OCI-LY7 (cell line): ENCODE results near the gene ESYT2. TPM values are rescaled to one million over a fixed set of nuclear protein-coding genes. Genes with fewer than 3 reads are reported as not detected.

ENCODE experiments used
- BruUV-seq: library from RNA; stranded (reverse); fragments of 400-500 nt; replicated peaks from 2 replicates; lab custom pipeline; 2021; lab: Mats Ljungman, UMichigan
- CTCF ChIA-PET: fragments of 300-600 bp; sonication (Branson Sonifier 250); formaldehyde crosslinking; loops from one replicate; lab custom pipeline; 2022; ENCODE audit warnings: antibody characterized with exemption; ENCODE audit not compliant: unreplicated experiment; lab: Charles Lee
- POLR2A ChIA-PET: fragments of 300-600 bp; sonication (Branson Sonifier 250); formaldehyde crosslinking; loops from one replicate; lab custom pipeline; 2022; ENCODE audit warnings: antibody characterized with exemption; lab: Charles Lee
- DNase-seq: peaks from one replicate; pipeline ENCODE4 v3.0.0-alpha.2; 2015; ENCODE audit warnings: low spot score
- H2AFZ ChIP-seq: fragments of 200-600 bp; sonication (generic), shearing (Covaris generic); 2 replicates; pipeline ENCODE4 v1.6.1; 2014; ENCODE audit warnings: mild to moderate bottlenecking, antibody characterized with exemption, low read length, moderate library complexity
- H3K27ac ChIP-seq: fragments of 200-600 bp; sonication (generic); 2 replicates; pipeline ENCODE4 v1.5.1; 2014; ENCODE audit warnings: mixed run types, low read depth, mild to moderate bottlenecking, moderate library complexity, low read length, inconsistent platforms; ENCODE audit not compliant: poor library complexity, severe bottlenecking
- H3K36me3 ChIP-seq: fragments of 200-600 bp; sonication (generic); 2 replicates; pipeline ENCODE4 v1.6.1; 2014; ENCODE audit warnings: mild to moderate bottlenecking, antibody characterized with exemption, low read length, moderate library complexity, mixed read lengths; ENCODE audit not compliant: insufficient read depth
- H3K4me1 ChIP-seq: fragments of 200-600 bp; sonication (generic); 2 replicates; pipeline ENCODE4 v1.5.1; 2014; ENCODE audit warnings: mild to moderate bottlenecking, low read length; ENCODE audit not compliant: insufficient read depth, poor library complexity, severe bottlenecking
- H3K4me2 ChIP-seq: fragments of 200-600 bp; sonication (generic); 2 replicates; pipeline ENCODE4 v1.6.1; 2014; ENCODE audit warnings: mild to moderate bottlenecking, low read length
- H3K4me3 ChIP-seq: fragments of 200-600 bp; sonication (generic); 2 replicates; pipeline ENCODE4 v1.5.1; 2014; ENCODE audit warnings: mild to moderate bottlenecking, low read depth, low read length; ENCODE audit not compliant: poor library complexity, severe bottlenecking
- H3K79me2 ChIP-seq: fragments of 200-600 bp; sonication (generic); 2 replicates; pipeline ENCODE4 v1.6.1; 2016; ENCODE audit warnings: low read depth, mild to moderate bottlenecking, low read length, moderate library complexity, mixed read lengths; ENCODE audit not compliant: insufficient read depth
- H3K9me2 ChIP-seq: fragments of 200-600 bp; sonication (generic); 2 replicates; pipeline ENCODE4 v1.6.1; 2016; ENCODE audit warnings: mild to moderate bottlenecking, low read length, mixed read lengths; ENCODE audit not compliant: insufficient read depth
- H3K9me3 ChIP-seq: fragments of 200-600 bp; sonication (generic); 2 replicates; pipeline ENCODE4 v1.6.1; 2014; ENCODE audit warnings: mild to moderate bottlenecking, mixed run types, low read length, mixed read lengths
- H4K20me1 ChIP-seq: fragments of 200-600 bp; sonication (generic); 2 replicates; pipeline ENCODE4 v1.6.1; 2014; ENCODE audit warnings: mild to moderate bottlenecking, antibody characterized with exemption, low read length, moderate library complexity, mixed read lengths; ENCODE audit not compliant: insufficient read depth
- CTCF ChIP-seq: fragments of 200-600 bp; sonication (generic); conservative IDR thresholded peaks from 2 replicates; pipeline ENCODE4 v1.5.1; 2014; ENCODE audit warnings: mild to moderate bottlenecking, antibody characterized with exemption, low read length, moderate library complexity, mixed read lengths
- EZH2phosphoT487 ChIP-seq: fragments of 200-600 bp; sonication (generic); IDR thresholded peaks from 2 replicates; pipeline ENCODE4 v1.6.1; 2018; ENCODE audit warnings: low read depth, borderline replicate concordance, mild to moderate bottlenecking, mixed run types, antibody characterized with exemption, low read length, moderate library complexity, mixed read lengths
- intact Hi-C: fragments of 100-400 bp; cut with micrococcal nuclease; formaldehyde crosslinking; loops from one replicate; pipeline ENCODE4 v1.10.0; 2022; ENCODE audit not compliant: unreplicated experiment
- total RNA-seq, 2 experiments: library from RNA; depleted of rRNA in 1 of 2; stranded (reverse); fragments of >200 nt in 1 of 2; shearing (Covaris generic) in 1 of 2; gene quantifications; 2 replicates each; pipeline ENCODE4 v1.2.3, GENCODE V29; 2014 to 2022

ESYT2 gene
- total RNA-seq, 2 experiments from 2014 or later: 24.2 to 33.7 TPM

DNA sequence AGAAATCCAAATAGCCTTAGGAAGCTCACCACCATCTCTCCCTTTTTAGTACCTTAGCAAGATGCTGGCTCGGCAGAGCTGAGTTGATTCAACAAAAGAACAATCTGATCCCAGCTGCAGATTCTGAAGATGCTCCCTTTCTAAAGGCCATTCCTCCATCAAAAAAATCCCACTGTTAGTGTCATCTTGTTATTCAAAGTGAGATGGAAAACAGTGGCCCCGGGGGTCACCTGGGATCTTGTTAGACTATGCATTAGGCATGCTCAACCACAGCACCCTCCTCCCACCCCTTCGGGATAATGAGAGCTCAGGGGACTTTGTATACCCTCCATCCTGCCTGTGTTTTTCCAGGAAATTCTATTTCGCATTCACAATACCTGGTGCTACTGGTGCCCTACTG, 127.1 kb downstream of the ESYT2 start:
- intact Hi-C loops: no loop called here
- H3K4me2 ChIP-seq: peak overlapping the region; percentile 83
- H3K36me3 ChIP-seq: peaks cover 59% of the 10 kb centered on the region
- no peak for DNase-seq
- BruUV-seq: no TSS peak
- CTCF ChIA-PET: no interaction called here
- no peaks in the 10 kb centered on the region for H3K9me2 ChIP-seq
- H3K79me2 ChIP-seq: peaks cover 70% of the 10 kb centered on the region
- no peak overlapping the region for H3K27ac ChIP-seq
- no peak for TF ChIP-seq EZH2phosphoT487
- H3K4me3 ChIP-seq: peak overlapping the region; percentile 77
- H3K9me3 ChIP-seq: 0 out of 2 replicates have a peak, but pooled peaks cover under 1% of the 10 kb centered on the region
- H4K20me1 ChIP-seq: peaks cover 17% of the 10 kb centered on the region
- H2AFZ ChIP-seq: no peak overlapping the region
- peaks cover 19% of the 10 kb centered on the region for H3K4me1 ChIP-seq
- POLR2A ChIA-PET: no interaction called here

GRCh38 chr7:158700008-158700407, 129.3 kb downstream of the ESYT2 start:
- no peak overlapping the region for H3K27ac ChIP-seq
- no peak overlapping the region for H2AFZ ChIP-seq
- peaks cover 73% of the 10 kb centered on the region for H3K79me2 ChIP-seq
- H3K9me3 ChIP-seq: no peaks in the 10 kb centered on the region
- CTCF ChIA-PET: no interaction called here
- H3K9me2 ChIP-seq: no peaks in the 10 kb centered on the region
- no peak for DNase-seq
- intact Hi-C loops: no loop called here
- no peak overlapping the region for H3K4me2 ChIP-seq
- H4K20me1 ChIP-seq: peaks cover 17% of the 10 kb centered on the region
- peaks cover 81% of the 10 kb centered on the region for H3K36me3 ChIP-seq
- H3K4me3 ChIP-seq: no peak overlapping the region
- TF ChIP-seq CTCF (no peak), EZH2phosphoT487 (no peak)
- POLR2A ChIA-PET: interaction anchor here (1.3 kb wide), 1 partner anchor 67 kb away, joined by 4 read pairs; no protein-coding TSS in a partner anchor
- H3K4me1 ChIP-seq: peaks cover 19% of the 10 kb centered on the region
- BruUV-seq: no TSS peak

DNA sequence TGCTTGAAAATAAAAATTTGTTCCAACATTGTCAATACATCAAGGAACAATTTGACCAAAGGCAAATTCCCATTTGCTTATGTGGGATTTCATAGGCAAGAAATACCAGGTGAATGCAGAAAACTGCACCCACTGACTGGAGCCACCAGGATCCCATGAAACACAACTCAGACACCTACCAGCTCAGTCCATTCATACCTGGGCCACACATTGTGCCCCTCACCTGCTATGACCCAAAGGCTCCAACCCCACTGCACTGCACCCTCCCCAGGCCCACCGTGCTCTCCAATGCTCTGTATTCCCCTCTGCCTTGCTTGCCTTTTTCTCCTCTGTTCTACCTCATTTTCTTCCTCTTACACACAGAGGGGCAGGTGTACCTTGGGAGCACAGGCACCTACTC, 130.0 kb downstream of the ESYT2 start:
- Histone ChIP-seq H2AFZ (no peak overlapping the region), H3K36me3 (peaks cover 88% of the 10 kb centered on the region), H3K27ac (no peak overlapping the region), H3K4me2 (no peak overlapping the region), H3K4me1 (peaks cover 19% of the 10 kb centered on the region), H3K9me2 (no peaks in the 10 kb centered on the region), H3K9me3 (no peaks in the 10 kb centered on the region), H4K20me1 (peaks cover 17% of the 10 kb centered on the region), H3K4me3 (no peak overlapping the region), H3K79me2 (peaks cover 78% of the 10 kb centered on the region)
- ChIA-PET POLR2A (no interaction called here), CTCF (no interaction called here)
- BruUV-seq: no TSS peak
- TF ChIP-seq EZH2phosphoT487: no peak
- no peak for TF ChIP-seq CTCF
- intact Hi-C loops: loop anchor here (10.0 kb wide), 1 partner anchor 275 kb away; no protein-coding TSS in a partner anchor
- DNase-seq: no peak
